Adrenal gland (tissue), 5 donors: ENCODE data around the gene PLEKHA5.

Experiments
- CTCF ChIP-seq, 6 experiments: fragments of 450-650 bp in 4 of 6; fragments of 200-600 bp in 2 of 6; sonication (generic) in 1 of 6; IDR thresholded peaks; 1 replicate in 5 of 6; 2 replicates in 1 of 6; pipeline versions ENCODE4 v1.5.1 to v1.8.0; 2016 to 2021; ENCODE audit warnings: antibody characterized with exemption in 6 of 6, mild to moderate bottlenecking in 2 of 6, moderate library complexity in 1 of 6
- POLR2A ChIP-seq, 2 donors: fragments of 450-650 bp; IDR thresholded peaks; one replicate each; pipeline ENCODE4 v1.6.1; 2017; ENCODE audit warnings: antibody characterized with exemption in 2 of 2, mild to moderate bottlenecking in 2 of 2, moderate library complexity in 1 of 2
- donor health status: DM: no; HTN: no; CAD: no.

GRCh38 chr12:19243551-19243950 is 114.0 kb downstream of the PLEKHA5 start:
- TF ChIP-seq CTCF (IDR thresholded peaks at IDR 0.05) (no peak), POLR2A (IDR thresholded peaks at IDR 0.05) (no peak)
